HG02610 (cell line): ENCODE results near the gene CSNK1D.
A peak's percentile ranks its signal among the peaks of the same experiment; 100 is the strongest.
"Not testable (repeated sequence)": the region's sequence is repeated elsewhere in the genome, so short reads cannot be mapped to it uniquely, and the experiment has no call there.

Experiments used
- ATAC-seq: cut with Tn5 transposase; IDR thresholded peaks from one replicate; pipeline ENCODE4 v1.9.1; 2021; ENCODE audit warnings: mild to moderate bottlenecking, moderate library complexity; ENCODE audit not compliant: unreplicated experiment

CSNK1D gene

DNA sequence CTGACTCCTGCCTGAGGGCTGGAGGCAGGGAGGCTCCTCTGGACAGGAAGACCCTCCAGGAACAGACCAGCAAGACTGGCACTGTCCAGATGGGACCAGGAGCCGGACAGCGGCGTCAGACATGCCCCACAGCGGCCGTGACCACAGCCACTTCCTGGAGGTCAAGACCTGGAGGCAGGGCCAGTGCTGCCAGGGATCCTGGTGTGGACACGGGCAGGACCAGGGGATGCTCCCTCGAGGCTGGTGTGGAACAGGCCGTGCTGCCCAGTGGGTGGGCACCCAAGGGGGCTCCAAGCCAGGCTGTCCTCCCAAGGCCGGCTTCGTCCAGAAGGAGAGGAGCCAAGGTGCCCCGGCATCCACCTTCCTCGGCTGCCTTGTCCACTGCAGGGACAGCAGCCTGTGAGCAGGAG lies 56.4 kb downstream of the CSNK1D start:
- ATAC-seq = no peak

GRCh38 chr17:82216301-82217119 lies 57.0 kb downstream of the CSNK1D start:
- no peak for ATAC-seq

DNA sequence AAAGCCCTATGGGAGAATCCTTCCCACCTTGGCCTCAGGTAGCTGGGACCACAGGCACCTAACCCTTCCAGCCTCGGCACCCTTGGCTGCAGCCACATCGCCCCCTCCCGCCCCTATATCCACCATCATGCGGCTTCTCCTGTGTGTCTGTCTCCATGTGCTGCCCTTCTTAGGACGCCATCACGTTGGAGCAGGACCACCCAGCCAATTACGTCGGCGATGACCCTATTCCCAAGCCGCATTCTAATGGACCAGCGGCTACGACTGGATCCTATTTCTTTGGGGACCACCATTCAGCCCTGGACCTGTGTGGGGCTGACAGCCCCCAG lies 57.6 kb downstream of the CSNK1D start:
- no peak for ATAC-seq

DNA sequence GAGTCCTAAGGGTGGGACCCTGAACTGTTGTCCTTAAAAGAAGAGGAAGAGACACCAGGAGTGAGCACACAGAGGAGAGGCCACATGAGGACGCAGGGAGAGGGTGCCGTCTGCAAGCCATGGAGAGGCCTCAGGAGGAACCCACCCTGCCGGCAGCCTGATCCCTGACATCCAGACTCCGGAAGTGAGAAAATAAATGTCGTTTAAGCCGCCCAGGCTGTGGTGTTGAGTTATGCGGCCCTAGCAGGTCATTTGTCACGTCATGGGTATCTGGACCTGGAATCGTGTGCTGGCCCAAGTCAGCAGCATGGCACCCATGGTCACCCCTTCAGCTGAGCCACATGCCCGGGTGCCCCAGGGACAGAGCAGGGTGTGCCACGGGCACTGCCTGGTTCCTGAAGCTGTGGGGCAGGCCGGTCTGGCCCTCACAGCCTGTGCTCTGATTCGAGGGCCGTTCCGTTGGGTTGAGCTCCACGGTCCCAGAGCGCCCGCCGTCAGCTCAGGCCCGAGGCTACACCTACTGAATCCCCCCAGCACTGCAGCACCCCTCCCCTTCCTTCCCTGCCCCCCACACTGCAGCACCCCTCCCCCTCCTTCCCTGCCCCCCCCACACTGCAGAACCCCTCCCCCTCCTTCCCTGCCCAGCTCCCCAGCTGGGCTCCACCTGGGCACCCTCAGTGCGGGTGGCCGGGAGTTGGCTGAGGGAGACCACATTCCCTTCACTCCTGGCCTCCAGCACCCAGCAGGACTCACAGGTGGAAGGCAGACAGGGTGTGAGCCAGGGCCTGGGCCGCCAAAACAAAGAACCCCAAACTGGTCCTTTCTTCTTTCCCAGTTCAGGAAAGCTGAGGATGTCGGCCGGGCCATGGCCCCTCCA lies 58.2 kb downstream of the CSNK1D start:
- no peak for ATAC-seq

- ATAC-seq = no peak
Measured at GRCh38 chr17:82214012-82214628, 59.4 kb downstream of the CSNK1D start.

GRCh38 chr17:82213251-82214011 lies 60.1 kb downstream of the CSNK1D start:
- ATAC-seq = no peak

DNA sequence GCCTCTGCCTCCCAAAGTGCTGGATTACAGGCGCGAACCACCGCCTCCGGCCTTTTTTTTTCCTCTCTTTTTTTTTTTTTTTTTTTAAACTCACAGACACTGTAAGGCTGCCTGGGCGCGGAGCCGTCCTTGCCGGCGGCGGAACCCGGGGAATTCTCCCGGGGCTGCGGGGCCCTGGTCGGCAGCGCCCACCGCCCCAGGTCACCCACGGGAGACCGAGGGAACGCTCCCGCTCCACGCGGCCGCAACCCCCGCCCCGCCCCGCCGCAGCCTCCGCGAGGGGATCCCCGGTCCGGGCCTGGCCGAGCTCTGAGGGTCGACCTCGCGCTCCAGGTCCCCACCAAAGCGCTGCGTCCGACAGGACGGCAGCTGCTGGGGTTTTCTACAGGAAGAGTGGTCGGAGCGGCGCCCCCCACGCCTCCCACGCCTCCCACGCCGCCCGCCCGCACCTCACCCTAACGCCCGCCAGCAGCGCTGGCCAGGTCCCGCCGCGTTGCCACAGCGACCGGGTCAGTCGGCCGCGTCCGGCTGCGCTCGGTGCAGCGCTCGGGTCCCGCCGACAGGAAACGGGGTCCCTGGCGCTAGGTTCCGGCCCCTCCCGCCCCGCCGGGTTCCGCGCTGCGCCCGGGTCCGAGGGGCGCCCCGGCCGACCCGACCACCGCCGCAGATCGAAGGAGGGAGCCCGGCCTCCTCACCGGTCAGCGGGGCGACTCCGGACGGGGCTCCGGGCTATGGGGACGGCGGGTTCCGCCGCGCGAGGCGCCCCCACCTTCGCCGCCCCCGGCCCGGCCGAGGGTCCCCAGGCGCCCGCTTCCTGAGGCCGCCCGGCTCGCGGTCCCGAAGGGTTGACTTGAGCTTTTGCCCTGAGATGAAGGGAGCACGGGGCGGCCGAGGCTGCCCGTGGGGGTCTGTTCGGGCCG lies 60.9 kb downstream of the CSNK1D start, which contains the start of gene CCDC57:
Gene CCDC57, minus strand, starts transcription at position 512 of the 920 bp plus-strand sequence. CDS start 10,898 bp downstream, outside the sequence.
- ATAC-seq = peak; percentile 66

- ATAC-seq = not testable (repeated sequence)
Measured at GRCh38 chr17:82210655-82211054, 62.8 kb downstream of the CSNK1D start.

- ATAC-seq = peak; percentile 71
Measured at GRCh38 chr17:82205720-82206508, 67.6 kb downstream of the CSNK1D start.

- ATAC-seq = no peak
Measured at GRCh38 chr17:82204831-82205719, 68.4 kb downstream of the CSNK1D start.

DNA sequence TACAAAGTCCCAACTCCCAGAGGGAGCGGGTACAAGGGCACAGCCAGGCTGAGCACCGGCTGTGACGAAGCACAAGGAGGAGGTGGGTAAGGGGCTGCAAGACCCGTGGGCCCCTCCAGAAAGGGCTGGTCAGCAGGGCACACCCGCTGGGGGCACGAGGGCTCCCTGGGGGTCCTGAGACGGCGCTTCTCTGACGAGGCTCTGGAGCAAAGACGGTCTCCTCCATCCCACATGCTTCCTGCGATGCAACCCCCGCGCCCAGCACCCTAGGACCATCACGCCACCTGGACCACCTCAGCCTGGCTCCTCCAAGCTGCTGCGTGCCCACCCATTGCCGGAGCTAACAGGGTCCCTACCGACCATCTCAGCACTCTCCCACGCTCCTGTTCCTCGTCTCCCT lies 69.6 kb downstream of the CSNK1D start:
- ATAC-seq = no peak

GRCh38 chr17:82202981-82203380 lies 70.5 kb downstream of the CSNK1D start:
- ATAC-seq = no peak

GRCh38 chr17:82201498-82201910 lies 72.0 kb downstream of the CSNK1D start:
- no peak for ATAC-seq

DNA sequence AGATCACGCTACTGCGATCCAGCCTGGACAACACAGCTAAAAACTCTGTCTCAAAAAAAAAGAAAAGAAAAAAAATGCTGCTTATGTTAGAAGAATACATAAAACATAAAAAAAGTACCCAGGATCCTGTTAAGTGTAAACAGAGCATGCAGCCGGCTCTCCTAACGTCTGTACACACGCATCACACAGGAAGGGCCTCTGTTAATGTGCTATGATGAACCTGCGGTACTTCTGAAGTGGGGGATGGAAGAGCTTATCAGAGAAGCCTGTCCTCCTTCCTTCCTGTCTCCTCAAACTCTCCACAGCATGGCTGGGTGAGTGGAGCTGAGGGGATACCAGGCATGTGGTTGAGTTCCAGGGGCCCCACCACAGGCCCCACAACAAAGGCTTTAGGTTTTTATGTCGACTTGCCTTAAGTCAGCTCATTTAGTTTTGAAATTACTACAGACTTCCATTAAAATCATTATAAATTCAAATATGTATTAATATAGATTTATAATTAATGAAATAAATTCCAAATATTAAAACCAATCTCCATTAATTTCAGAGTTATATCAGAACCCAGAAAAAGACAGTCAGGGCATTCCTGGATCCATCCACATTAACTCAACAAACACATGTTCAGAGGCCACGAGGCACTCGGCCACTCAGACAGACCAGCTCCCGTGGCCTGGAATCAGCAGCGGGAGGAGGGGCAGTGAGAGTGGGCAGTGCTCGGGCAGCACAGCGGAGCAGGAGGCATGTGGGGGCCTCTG lies 72.6 kb downstream of the CSNK1D start:
- no peak for ATAC-seq

DNA sequence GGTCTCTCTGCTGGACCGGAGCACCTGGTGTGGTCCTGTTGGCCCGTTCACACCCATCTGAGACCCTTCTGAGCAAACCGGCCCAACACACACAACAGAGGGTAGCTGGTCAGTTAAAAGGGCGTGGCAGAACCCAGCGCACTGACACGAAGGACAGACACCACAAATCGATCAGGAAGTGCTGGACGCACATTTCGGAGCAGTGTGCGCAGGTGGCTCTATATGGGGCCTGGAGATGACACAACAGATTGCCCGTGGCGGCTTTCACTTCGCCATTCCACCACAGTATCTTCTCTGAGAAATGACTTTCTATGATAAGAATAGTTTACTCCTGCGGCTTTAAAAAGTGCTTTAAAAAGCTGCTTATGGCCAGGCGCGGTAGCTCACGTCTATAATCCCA lies 73.4 kb downstream of the CSNK1D start:
- ATAC-seq = no peak

- ATAC-seq = no peak
Measured at GRCh38 chr17:82199496-82199895, 74.0 kb downstream of the CSNK1D start.

DNA sequence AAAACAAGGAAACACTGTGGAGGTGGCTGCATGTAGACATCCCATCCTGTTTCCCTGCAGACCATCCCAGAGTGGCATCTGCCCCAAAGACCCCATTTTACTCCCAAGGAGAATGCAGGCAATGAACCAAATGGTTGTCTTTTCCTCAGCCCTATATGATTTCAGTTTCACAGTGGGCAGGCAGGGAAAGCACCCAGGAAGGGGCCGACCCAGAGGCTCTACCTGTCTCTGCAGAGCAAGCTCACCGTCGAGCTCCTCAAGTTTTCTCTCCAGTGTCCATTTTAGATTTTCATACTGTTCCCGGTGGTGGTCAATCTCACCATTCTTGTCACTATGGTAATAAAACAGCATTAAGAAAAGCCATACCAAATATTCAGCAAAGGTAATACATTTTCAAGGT lies 75.4 kb downstream of the CSNK1D start:
- no peak for ATAC-seq
